WTC11 (cell line): ENCODE results near the gene CRKL. TPM values are rescaled to one million over a fixed set of nuclear protein-coding genes. Genes with fewer than 3 reads are reported as not detected.
A peak's percentile ranks its signal among the peaks of the same experiment; 100 is the strongest.

ENCODE experiments used
- ATAC-seq: fragments of 200-7000 bp; cut with Tn5 transposase; 2 replicates; pipeline ENCODE4 v1.10.0; 2021; ENCODE audit warnings: mild to moderate bottlenecking, moderate library complexity
- Bru-seq: library from RNA; stranded (reverse); fragments of 400-500 nt; gene quantifications from one replicate; lab custom pipeline; 2021; lab: Mats Ljungman, UMichigan
- CTCF ChIA-PET: fragments of 300-600 bp; sonication (Branson Sonifier 250); formaldehyde crosslinking; loops from one replicate; lab custom pipeline; 2021; ENCODE audit warnings: antibody characterized with exemption; lab: Charles Lee
- POLR2A ChIA-PET: fragments of 350-600 bp; sonication (Branson Sonifier 250); formaldehyde crosslinking; loops from one replicate; lab custom pipeline; 2021; ENCODE audit warnings: antibody characterized with exemption; lab: Charles Lee
- DNase-seq: peaks from one replicate; pipeline ENCODE4 v3.0.0; 2021; ENCODE audit warnings: low spot score
- H3K27ac Mint-ChIP-seq: 2 replicates; pipeline ENCODE4 v1.8.0; 2021; ENCODE audit warnings: mixed read lengths
- H3K27me3 Mint-ChIP-seq: 2 replicates; pipeline ENCODE4 v1.8.0; 2021; ENCODE audit warnings: low read depth, mild to moderate bottlenecking, moderate library complexity, mixed read lengths
- H3K36me3 Mint-ChIP-seq: 2 replicates; pipeline ENCODE4 v1.8.0; 2021; ENCODE audit warnings: mixed read lengths
- H3K4me1 Mint-ChIP-seq: 2 replicates; pipeline ENCODE4 v1.8.0; 2022; ENCODE audit warnings: mixed read lengths
- H3K4me3 Mint-ChIP-seq: 2 replicates; pipeline ENCODE4 v1.8.0; 2021; ENCODE audit warnings: mild to moderate bottlenecking, moderate library complexity, mixed read lengths
- H3K9me3 Mint-ChIP-seq: 2 replicates; pipeline ENCODE4 v1.8.0; 2021; ENCODE audit warnings: mixed read lengths
- ATF1 ChIP-seq: sonication (generic); formaldehyde crosslinking; IDR thresholded peaks from 2 replicates; pipeline ENCODE4 v1.8.1; 2023; ENCODE audit warnings: mild to moderate bottlenecking, moderate library complexity, missing genetic modification reagents
- CREB1 ChIP-seq: sonication (generic); formaldehyde crosslinking; IDR thresholded peaks from 2 replicates; pipeline ENCODE4 v1.8.0; 2023; ENCODE audit warnings: mild to moderate bottlenecking, missing genetic modification reagents
- CREM ChIP-seq: sonication (generic); formaldehyde crosslinking; IDR thresholded peaks from 2 replicates; pipeline ENCODE4 v1.8.1; 2022; ENCODE audit warnings: mild to moderate bottlenecking, missing genetic modification reagents, moderate library complexity
- E2F4 ChIP-seq: sonication (generic); formaldehyde crosslinking; IDR thresholded peaks from 2 replicates; pipeline ENCODE4 v1.8.1; 2022; ENCODE audit warnings: low read depth, mild to moderate bottlenecking, moderate library complexity, missing genetic modification reagents, borderline replicate concordance
- E2F5 ChIP-seq: sonication (generic); formaldehyde crosslinking; IDR thresholded peaks from 2 replicates; pipeline ENCODE4 v1.8.1; 2022; ENCODE audit warnings: mild to moderate bottlenecking, moderate library complexity, missing genetic modification reagents
- FOXJ3 ChIP-seq: sonication (generic); formaldehyde crosslinking; IDR thresholded peaks from 2 replicates; pipeline ENCODE4 v1.9.0; 2021; ENCODE audit warnings: missing genetic modification reagents, mild to moderate bottlenecking, borderline replicate concordance
- IRF2 ChIP-seq: sonication (generic); formaldehyde crosslinking; IDR thresholded peaks from 2 replicates; pipeline ENCODE4 v1.8.0; 2022; ENCODE audit warnings: low read depth, missing genetic modification reagents, borderline replicate concordance
- JAZF1 ChIP-seq: fragments of 250-450 bp; sonication (Bioruptor Pico); IDR thresholded peaks from 2 replicates; pipeline ENCODE4 v1.9.0; 2021; ENCODE audit warnings: moderate library complexity, mild to moderate bottlenecking, inconsistent platforms
- KAT7 ChIP-seq: sonication (generic); formaldehyde crosslinking; IDR thresholded peaks from 2 replicates; pipeline ENCODE4 v1.8.1; 2023; ENCODE audit warnings: missing genetic modification reagents, mild to moderate bottlenecking, borderline replicate concordance
- MAX ChIP-seq: sonication (generic); formaldehyde crosslinking; IDR thresholded peaks from 2 replicates; pipeline ENCODE4 v1.8.0; 2022; ENCODE audit warnings: mild to moderate bottlenecking, missing genetic modification reagents
- NFATC4 ChIP-seq: fragments of 250-450 bp; sonication (Bioruptor Pico); IDR thresholded peaks from 2 replicates; pipeline ENCODE4 v1.9.0; 2021; ENCODE audit warnings: mild to moderate bottlenecking
- NFYB ChIP-seq: sonication (generic); formaldehyde crosslinking; conservative IDR thresholded peaks from 2 replicates; pipeline ENCODE4 v1.8.0; 2022; ENCODE audit warnings: low read depth, missing genetic modification reagents
- SMAD3 ChIP-seq: sonication (generic); formaldehyde crosslinking; IDR thresholded peaks from 2 replicates; pipeline ENCODE4 v1.8.0; 2022; ENCODE audit warnings: missing genetic modification reagents, mild to moderate bottlenecking, borderline replicate concordance
- SP1 ChIP-seq: sonication (generic); formaldehyde crosslinking; conservative IDR thresholded peaks from 2 replicates; pipeline ENCODE4 v1.8.1; 2022; ENCODE audit warnings: missing genetic modification reagents
- TEAD4 ChIP-seq: sonication (generic); formaldehyde crosslinking; IDR thresholded peaks from 2 replicates; pipeline ENCODE4 v1.8.0; 2022; ENCODE audit warnings: mild to moderate bottlenecking, missing genetic modification reagents
- USF1 ChIP-seq: sonication (generic); formaldehyde crosslinking; IDR thresholded peaks from 2 replicates; pipeline ENCODE4 v1.8.0; 2022; ENCODE audit warnings: mild to moderate bottlenecking, missing genetic modification reagents
- ZNF281 ChIP-seq: sonication (generic); formaldehyde crosslinking; IDR thresholded peaks from 2 replicates; pipeline ENCODE4 v1.8.0; 2023; ENCODE audit warnings: mild to moderate bottlenecking, missing genetic modification reagents
- long read RNA-seq, 3 experiments: library from RNA in 1 of 3; library from capped mRNA in 1 of 3; library from polyadenylated mRNA in 1 of 3; unstranded in 2 of 3; stranded (forward) in 1 of 3; transcript quantifications; one replicate each; pipeline ENCODE4 v2.0.0, GENCODE V29; 2021
- total RNA-seq: library from RNA; stranded (reverse); gene quantifications from 3 replicates; pipeline ENCODE4 v1.2.3, GENCODE V29; 2021
- TF ChIP-seq, protein P1 (sequence below): sonication (generic); formaldehyde crosslinking; IDR thresholded peaks from 2 replicates; pipeline ENCODE4 v1.8.1; 2022; ENCODE audit warnings: missing genetic modification reagents, borderline replicate concordance
- TF ChIP-seq, protein P2 (sequence below): sonication (generic); formaldehyde crosslinking; IDR thresholded peaks from 2 replicates; pipeline ENCODE4 v1.8.1; 2023; ENCODE audit warnings: mild to moderate bottlenecking, missing genetic modification reagents, borderline replicate concordance
- TF ChIP-seq, protein P3 (sequence below): sonication (generic); formaldehyde crosslinking; IDR thresholded peaks from 2 replicates; pipeline ENCODE4 v1.8.1; 2023; ENCODE audit warnings: mild to moderate bottlenecking, missing genetic modification reagents, moderate library complexity

CRKL gene
- total RNA-seq (113 to 115 TPM (median 114 TPM) in 3 replicates), Bru-seq, nascent RNA (percentile 91 among the genes with signal in this experiment)
- long read RNA-seq, experiment 1, full-length matches to known transcripts: 452 of 572 reads
- long read RNA-seq, experiment 1, partial matches to known transcripts: 94 of 572 reads
- long read RNA-seq, experiment 1, other reads (novel, unspliced or antisense): 26 of 572 reads
- long read RNA-seq, experiment 2, full-length matches to known transcripts: 4 of 83 reads
- long read RNA-seq, experiment 2, partial matches to known transcripts: 3 of 83 reads
- long read RNA-seq, experiment 2, other reads (novel, unspliced or antisense): 76 of 83 reads
- long read RNA-seq, experiment 3, partial matches to known transcripts: 0 of 1 reads
- long read RNA-seq, experiment 3, other reads (novel, unspliced or antisense): 1 of 1 reads

DNA sequence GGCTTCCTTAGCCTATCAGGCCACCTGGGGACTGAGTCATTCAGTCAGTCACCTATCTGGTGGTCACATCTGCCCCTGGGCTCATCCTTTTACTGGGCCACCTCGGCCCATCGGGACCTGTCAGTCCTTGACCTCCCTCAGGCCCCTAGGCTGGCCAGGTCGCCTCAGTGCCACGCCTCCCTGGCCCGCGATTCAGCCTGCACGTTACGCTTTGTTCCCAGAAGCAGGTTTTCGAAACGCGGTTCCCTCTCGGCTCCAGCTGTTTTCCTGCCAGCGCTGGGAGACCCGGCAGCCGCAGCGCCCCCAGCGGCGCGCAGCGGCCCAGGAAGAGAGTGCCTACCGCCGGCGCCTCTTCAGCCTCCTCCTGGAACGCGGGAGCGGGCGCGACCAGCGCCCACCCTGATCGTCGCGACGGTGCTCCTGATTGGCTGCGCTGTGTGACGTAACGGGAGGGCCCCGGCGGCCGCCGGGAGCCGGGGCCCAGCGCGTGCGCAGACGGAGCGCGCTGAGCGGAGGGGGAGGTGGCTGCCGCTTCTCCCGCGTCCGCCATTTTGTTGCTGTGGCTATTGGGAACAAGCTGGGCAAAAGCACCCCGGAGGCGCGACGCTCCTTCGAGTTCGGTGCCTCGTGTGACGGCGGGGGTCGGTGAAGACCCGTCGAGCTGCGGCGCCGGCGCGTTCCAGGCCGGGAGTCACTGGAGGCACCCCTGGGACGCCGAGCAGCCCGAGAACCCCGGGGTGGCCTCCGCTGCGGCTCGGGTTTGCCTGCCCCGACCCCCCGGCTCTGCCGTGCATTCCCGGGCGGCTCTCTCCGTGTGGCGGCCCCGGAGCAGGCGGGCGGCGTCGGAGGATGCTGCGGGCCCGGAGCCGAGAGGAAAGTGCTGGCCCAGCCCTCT, at the start of gene CRKL:
CRKL (plus strand) TSS at position 492 of the 895 bp plus-strand sequence. CDS start 528 bp downstream, outside the sequence.
- no peaks in the 10 kb centered on the region for H3K9me3 Mint-ChIP-seq
- peak within 1 kb of the TSS; percentile 95 for H3K4me3 Mint-ChIP-seq
- ATAC-seq (peak; percentile 98), DNase-seq (peak; percentile 97)
- H3K4me1 Mint-ChIP-seq: peaks cover 28% of the 10 kb centered on the region
- no peaks in the 10 kb centered on the region; the same call in 1 of the 2 replicates for H3K27me3 Mint-ChIP-seq
- CTCF ChIA-PET: interaction anchor here (0.6 to 2.9 kb wide), 31 partner anchors 9 to 186 kb away, joined by 3 to 34 read pairs (median 4); partner anchors contain the start of genes LRRC74B, LZTR1 and THAP7
- H3K36me3 Mint-ChIP-seq: peaks cover 19% of the 10 kb centered on the region; the same call in 1 of the 2 replicates
- peak within 1 kb of the TSS; percentile 99 for H3K27ac Mint-ChIP-seq
- POLR2A ChIA-PET: interaction anchor here (0.6 to 1.3 kb wide), 3 partner anchors 38 to 64 kb away, joined by 3 to 4 read pairs (median 3); no protein-coding TSS in a partner anchor
- TF ChIP-seq ATF1 (CRISPR knock-in tag) (no peak), CREB1 (CRISPR knock-in tag) (0 out of 2 replicates have a peak, but pooled peaks have one; percentile 9), SP1 (CRISPR knock-in tag) (no peak; the same call in 1 of the 2 replicates), NFATC4 (CRISPR knock-in tag) (no peak), IRF2 (CRISPR knock-in tag) (no peak), NFYB (CRISPR knock-in tag) (peak; percentile 52), MAX (CRISPR knock-in tag) (peak; percentile 73; the same call in 1 of the 2 replicates), ZNF281 (CRISPR knock-in tag) (no peak), USF1 (CRISPR knock-in tag) (no peak), SMAD3 (no peak), CREM (CRISPR knock-in tag) (peak; percentile 87), E2F4 (peak; percentile 23; the same call in 1 of the 2 replicates), JAZF1 (no peak), TEAD4 (CRISPR knock-in tag) (no peak), E2F5 (peak; percentile 95), FOXJ3 (CRISPR knock-in tag) (no peak), KAT7 (CRISPR knock-in tag) (no peak)
- TF ChIP-seq, protein P1, sequence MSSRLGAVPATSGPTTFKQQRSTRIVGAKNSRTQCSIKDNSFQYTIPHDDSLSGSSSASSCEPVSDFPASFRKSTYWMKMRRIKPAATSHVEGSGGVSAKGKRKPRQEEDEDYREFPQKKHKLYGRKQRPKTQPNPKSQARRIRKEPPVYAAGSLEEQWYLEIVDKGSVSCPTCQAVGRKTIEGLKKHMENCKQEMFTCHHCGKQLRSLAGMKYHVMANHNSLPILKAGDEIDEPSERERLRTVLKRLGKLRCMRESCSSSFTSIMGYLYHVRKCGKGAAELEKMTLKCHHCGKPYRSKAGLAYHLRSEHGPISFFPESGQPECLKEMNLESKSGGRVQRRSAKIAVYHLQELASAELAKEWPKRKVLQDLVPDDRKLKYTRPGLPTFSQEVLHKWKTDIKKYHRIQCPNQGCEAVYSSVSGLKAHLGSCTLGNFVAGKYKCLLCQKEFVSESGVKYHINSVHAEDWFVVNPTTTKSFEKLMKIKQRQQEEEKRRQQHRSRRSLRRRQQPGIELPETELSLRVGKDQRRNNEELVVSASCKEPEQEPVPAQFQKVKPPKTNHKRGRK (CRISPR knock-in tag): 0 out of 2 replicates have a peak, but pooled peaks have one; percentile 76
- TF ChIP-seq, protein P2, sequence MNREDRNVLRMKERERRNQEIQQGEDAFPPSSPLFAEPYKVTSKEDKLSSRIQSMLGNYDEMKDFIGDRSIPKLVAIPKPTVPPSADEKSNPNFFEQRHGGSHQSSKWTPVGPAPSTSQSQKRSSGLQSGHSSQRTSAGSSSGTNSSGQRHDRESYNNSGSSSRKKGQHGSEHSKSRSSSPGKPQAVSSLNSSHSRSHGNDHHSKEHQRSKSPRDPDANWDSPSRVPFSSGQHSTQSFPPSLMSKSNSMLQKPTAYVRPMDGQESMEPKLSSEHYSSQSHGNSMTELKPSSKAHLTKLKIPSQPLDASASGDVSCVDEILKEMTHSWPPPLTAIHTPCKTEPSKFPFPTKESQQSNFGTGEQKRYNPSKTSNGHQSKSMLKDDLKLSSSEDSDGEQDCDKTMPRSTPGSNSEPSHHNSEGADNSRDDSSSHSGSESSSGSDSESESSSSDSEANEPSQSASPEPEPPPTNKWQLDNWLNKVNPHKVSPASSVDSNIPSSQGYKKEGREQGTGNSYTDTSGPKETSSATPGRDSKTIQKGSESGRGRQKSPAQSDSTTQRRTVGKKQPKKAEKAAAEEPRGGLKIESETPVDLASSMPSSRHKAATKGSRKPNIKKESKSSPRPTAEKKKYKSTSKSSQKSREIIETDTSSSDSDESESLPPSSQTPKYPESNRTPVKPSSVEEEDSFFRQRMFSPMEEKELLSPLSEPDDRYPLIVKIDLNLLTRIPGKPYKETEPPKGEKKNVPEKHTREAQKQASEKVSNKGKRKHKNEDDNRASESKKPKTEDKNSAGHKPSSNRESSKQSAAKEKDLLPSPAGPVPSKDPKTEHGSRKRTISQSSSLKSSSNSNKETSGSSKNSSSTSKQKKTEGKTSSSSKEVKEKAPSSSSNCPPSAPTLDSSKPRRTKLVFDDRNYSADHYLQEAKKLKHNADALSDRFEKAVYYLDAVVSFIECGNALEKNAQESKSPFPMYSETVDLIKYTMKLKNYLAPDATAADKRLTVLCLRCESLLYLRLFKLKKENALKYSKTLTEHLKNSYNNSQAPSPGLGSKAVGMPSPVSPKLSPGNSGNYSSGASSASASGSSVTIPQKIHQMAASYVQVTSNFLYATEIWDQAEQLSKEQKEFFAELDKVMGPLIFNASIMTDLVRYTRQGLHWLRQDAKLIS (CRISPR knock-in tag): no peak
- TF ChIP-seq, protein P3, sequence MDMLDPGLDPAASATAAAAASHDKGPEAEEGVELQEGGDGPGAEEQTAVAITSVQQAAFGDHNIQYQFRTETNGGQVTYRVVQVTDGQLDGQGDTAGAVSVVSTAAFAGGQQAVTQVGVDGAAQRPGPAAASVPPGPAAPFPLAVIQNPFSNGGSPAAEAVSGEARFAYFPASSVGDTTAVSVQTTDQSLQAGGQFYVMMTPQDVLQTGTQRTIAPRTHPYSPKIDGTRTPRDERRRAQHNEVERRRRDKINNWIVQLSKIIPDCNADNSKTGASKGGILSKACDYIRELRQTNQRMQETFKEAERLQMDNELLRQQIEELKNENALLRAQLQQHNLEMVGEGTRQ (CRISPR knock-in tag): no peak
